SH-SY5Y (cell line): Measurements from ENCODE around the gene RETREG2.

Source experiments
- GATA2 ChIP-seq: IDR thresholded peaks from 2 replicates; pipeline ENCODE4 v1.6.1; 2011; ENCODE audit warnings: mild to moderate bottlenecking, low read depth, low read length
- GATA3 ChIP-seq: IDR thresholded peaks from 2 replicates; pipeline ENCODE4 v1.6.1; 2011; ENCODE audit warnings: low read depth, mild to moderate bottlenecking, low read length, moderate library complexity

DNA sequence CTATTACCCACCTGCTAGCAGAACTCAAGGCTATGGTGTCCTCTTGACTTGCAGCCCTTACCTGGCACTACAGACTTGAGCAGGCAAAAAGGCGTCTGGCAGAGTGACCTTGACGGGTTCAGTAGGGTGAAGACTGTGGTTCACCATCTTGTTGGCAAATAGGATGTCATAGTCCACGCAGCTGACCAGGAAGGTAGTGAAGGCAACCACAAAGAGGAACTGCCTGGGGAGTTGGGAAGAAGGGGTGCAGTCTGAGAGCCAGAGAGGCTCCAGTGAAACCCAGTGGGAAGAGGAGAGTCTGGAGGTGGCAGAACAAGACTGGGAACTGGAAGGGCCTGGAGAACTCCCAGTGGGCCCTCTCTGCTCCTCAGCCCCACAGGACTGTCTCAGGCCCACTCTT, 47.3 kb downstream of the RETREG2 start:
- no peak for TF ChIP-seq GATA3
- TF ChIP-seq GATA2, result no peak
